A204.1 (cell line): ENCODE data around the gene NUS1.
"Not testable (repeated sequence)": the region's sequence is repeated elsewhere in the genome, so short reads cannot be mapped to it uniquely, and the experiment has no call there.

Source experiments
- FAIRE-seq: peaks from 2 replicates; lab custom pipeline; 2012; peaks lifted over from hg19 to GRCh38; lab: Jason Lieb, UNC

The NUS1 gene

DNA sequence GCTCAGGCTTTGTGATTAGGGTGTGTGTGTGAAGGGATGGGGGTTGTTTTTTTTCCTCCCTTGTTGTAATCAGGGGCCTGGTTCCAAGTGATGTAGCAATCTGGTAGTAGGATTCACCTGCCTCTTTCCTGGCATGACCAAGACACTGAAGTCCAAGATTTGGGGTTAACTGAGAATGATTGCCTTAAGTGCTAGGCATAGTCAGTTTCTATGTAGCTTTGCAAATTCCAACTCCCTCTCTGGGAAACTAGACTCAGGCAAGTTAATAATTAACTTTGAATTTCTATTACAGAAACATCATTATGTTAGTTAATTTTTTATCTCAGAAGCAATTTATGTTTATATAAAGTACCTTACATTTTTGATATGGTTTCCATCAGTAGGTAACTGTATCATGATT, 43.6 kb downstream of the NUS1 start:
- no peak for FAIRE-seq

DNA sequence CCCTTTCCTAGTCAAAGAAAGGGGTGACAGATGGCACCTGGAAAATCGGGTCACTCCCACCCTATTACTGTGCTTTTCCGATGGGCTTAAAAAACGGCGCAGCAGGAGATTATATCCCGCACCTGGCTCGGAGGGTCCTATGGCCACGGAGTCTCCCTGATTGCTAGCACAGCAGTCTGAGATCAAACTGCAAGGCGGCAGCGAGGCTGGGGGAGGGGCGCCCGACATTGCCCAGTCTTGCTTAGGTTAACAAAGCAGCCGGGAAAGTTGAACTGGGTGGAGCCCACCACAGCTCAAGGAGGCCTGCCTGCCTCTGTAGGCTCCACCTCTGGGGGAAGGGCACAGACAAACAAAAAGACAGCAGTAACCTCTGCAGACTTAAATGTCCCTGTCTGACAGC, 46.3 kb downstream of the NUS1 start:
- not testable (repeated sequence) for FAIRE-seq

DNA sequence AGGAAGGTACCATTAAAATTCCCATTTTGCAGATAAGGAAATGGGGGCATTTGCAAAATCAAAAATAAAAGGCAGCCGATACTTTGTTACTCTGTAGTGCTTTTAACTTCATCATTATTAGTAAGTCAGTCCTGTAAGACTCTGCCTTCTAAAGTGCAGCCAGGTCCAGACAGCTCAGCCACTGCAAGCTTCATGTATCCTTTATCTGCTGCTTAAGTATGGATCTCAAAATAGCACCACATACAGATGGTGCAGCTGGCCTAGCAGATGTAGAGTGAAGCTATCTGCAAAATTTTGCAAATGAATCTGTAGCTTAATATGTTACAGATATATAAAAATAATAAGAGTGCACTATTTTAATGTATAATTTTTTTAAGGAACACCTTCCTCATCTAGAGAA, 53.4 kb downstream of the NUS1 start:
- no peak for FAIRE-seq

DNA sequence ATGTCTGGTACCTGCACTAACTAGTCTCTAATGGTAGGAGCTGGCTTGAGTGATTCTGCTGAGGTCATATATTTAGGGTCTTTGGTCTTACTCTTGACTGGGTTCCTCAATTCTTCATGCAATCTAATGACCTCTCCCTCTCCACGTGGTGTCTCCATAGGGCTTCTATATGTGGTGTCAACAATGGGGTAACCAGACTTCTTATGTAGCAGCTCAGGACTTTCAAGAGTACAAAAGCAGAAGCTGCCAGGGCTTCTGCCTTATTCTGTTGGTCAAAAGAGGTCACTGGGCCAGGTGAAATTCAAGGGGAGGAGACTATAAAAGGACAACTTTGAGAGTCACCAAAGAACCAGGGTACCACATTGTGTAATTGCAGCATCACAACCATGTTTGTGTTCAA, 54.3 kb downstream of the NUS1 start:
- FAIRE-seq, result no peak

- FAIRE-seq, result no peak
Measured at GRCh38 chr6:117733341-117733740, 58.1 kb downstream of the NUS1 start.

DNA sequence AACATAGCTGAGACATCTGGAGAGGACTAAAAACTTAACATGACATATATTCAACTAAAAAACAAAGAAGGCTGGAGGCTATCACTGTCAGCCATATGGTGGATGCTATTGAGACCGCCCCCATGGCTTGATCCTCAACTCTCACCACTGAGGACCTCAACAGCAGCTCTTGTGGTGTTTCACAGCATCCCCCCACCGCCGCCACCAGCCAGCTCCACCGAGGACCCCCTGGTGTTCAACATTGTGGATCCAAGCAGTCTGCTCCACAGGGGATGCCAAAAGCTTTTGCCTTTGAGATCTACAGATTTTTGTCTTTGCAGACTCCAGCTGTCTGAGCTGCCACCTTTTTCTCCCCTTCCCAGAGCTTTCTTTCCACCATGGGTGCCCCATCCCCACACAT, 64.6 kb downstream of the NUS1 start:
- no peak for FAIRE-seq

DNA sequence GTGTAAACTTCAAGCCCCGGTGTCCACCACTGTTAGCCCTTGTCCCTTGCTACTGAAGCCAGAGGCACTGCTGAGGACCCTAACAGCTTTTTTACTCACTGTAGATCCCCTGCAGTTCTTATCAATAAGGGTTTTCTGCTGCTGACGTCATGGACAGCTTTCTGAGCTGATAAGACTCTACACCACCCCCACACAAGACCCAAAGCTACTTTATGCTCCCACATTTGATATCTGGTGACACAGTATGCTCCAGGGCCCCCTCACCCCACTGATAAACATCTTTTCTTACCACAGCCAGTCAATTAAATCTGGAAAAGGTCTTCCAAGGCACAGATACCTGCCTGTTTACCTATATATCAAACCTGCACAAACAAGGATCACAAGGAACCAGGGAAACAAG, 65.3 kb downstream of the NUS1 start:
- no peak for FAIRE-seq

DNA sequence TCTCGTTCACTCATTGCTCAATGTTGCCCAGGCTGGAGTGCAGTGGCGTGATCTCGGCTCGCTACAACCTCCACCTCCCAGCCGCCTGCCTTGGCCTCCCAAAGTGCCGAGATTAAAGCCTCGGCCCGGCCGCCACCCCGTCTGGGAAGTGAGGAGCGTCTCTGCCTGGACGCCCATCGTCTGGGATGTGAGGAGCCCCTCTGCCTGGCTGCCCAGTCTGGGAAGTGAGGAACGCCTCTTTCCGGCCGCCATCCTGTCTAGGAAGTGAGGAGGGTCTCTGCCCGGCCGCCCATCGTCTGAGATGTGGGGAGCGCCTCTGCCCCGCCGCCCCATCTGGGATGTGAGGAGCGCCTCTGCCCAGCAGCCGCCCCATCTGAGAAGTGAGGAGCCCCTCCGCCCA, 75.4 kb downstream of the NUS1 start:
- FAIRE-seq, result not testable (repeated sequence)
